Gastrocnemius medialis (tissue), 4 donors: ENCODE results near the gene KLRC3. TPM values are rescaled to one million over a fixed set of nuclear protein-coding genes. Genes with fewer than 3 reads are reported as not detected.
"Not testable (repeated sequence)": the region's sequence is repeated elsewhere in the genome, so short reads cannot be mapped to it uniquely, and the experiment has no call there.

Experiments used
- ATAC-seq, 2 donors: fragments of 150-250 bp; one replicate each; pipeline ENCODE4 v1.9.1; 2016
- DNase-seq, 2 donors: peaks; one replicate each; pipeline ENCODE4 v3.0.0-alpha.2; 2019
- H3K27ac ChIP-seq, 4 donors: fragments of 200-600 bp; sonication (generic); 1 replicate in 1 of 4; 2 replicates in 3 of 4; pipeline ENCODE4 v1.5.1; 2016 to 2018; ENCODE audit warnings: mild to moderate bottlenecking in 2 of 4, moderate library complexity in 1 of 4
- H3K27me3 ChIP-seq, 3 donors: fragments of 200-600 bp; sonication (generic) in 2 of 3; 1 replicate in 1 of 3; 2 replicates in 2 of 3; pipeline versions ENCODE4 v1.5.1 to v1.6.0; 2016 to 2019; ENCODE audit warnings: mild to moderate bottlenecking in 1 of 3, moderate library complexity in 1 of 3
- H3K36me3 ChIP-seq, 2 donors: fragments of 200-600 bp; sonication (generic) in 1 of 2; one replicate each; pipeline ENCODE4 v1.5.1; 2017 to 2018
- H3K4me1 ChIP-seq, 2 donors: fragments of 200-600 bp; sonication (generic) in 1 of 2; one replicate each; pipeline ENCODE4 v1.5.1; 2016 to 2017; ENCODE audit warnings: mild to moderate bottlenecking in 2 of 2
- H3K4me3 ChIP-seq, 4 donors: fragments of 200-600 bp; sonication (generic) in 3 of 4; 1 replicate in 1 of 4; 2 replicates in 3 of 4; pipeline ENCODE4 v1.5.1; 2016 to 2019; ENCODE audit warnings: mild to moderate bottlenecking in 2 of 4
- H3K9me3 ChIP-seq, 3 donors: fragments of 200-600 bp; sonication (generic) in 2 of 3; 1 replicate in 1 of 3; 2 replicates in 2 of 3; pipeline ENCODE4 v1.5.1; 2016 to 2019
- POLR2A ChIP-seq, 2 donors: fragments of 450-650 bp; IDR thresholded peaks; one replicate each; pipeline ENCODE4 v1.6.1; 2017; ENCODE audit warnings: antibody characterized with exemption in 2 of 2, mild to moderate bottlenecking in 2 of 2, moderate library complexity in 2 of 2
- in situ Hi-C, 4 donors: fragments of 200-750 bp; cut with MboI; loops; one replicate each; pipeline versions ENCODE4 v1.15.0 to v1.8.0; 2017; ENCODE audit warnings: low sequenced_read_pairs in 4 of 4
- intact Hi-C: fragments of 100-400 bp; cut with DNase I; formaldehyde crosslinking; loops from one replicate; pipeline ENCODE4 v1.15.1; 2023; ENCODE audit warnings: low total_unique reads
- total RNA-seq, 4 donors: library from RNA; depleted of rRNA; stranded (reverse); fragments of >200 nt; gene quantifications; one replicate each; pipeline versions ENCODE4 v1.1.0 to v1.2.3, GENCODE V29; 2016
- TF ChIP-seq, protein P1 (sequence below), 5 experiments: fragments of 450-650 bp in 3 of 5; fragments of 200-600 bp in 2 of 5; sonication (generic) in 2 of 5; IDR thresholded peaks in 4 of 5; conservative IDR thresholded peaks in 1 of 5; 1 replicate in 4 of 5; 2 replicates in 1 of 5; pipeline ENCODE4 v1.5.1; 2016 to 2019; ENCODE audit warnings: antibody characterized with exemption in 5 of 5, mild to moderate bottlenecking in 3 of 5, moderate library complexity in 3 of 5

KLRC3 gene
- total RNA-seq, 4 donors from 2014 or later, result not detected

DNA sequence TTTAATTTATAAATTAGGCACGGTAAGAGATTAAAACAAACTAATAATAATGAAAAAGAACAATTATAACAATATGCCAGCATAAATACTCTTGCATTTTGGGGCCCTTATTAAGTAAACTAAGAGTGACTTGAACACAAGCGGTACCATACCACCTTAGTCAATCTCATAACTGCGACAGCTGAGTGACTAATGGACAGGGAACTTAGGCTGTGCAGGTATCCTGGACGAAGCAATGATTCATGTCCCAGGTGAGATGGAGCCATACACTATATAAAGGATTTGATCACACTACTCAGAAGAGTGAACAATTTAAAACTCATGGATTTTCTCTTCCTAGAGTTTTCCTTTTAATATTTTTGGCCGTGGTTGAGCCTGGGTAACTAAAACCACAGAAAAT lies 15.1 kb downstream of the KLRC3 start:
- Histone ChIP-seq H3K27ac (no peak overlapping the region), H3K4me3 (no peak overlapping the region), H3K36me3 (no peaks in the 10 kb centered on the region), H3K4me1 (no peaks in the 10 kb centered on the region), H3K27me3 (no peaks in the 10 kb centered on the region), H3K9me3 (no peaks in the 10 kb centered on the region)
- in situ Hi-C loops (no loop called here), intact Hi-C loops (no loop called here)
- ATAC-seq (no peak), DNase-seq (no peak)
- TF ChIP-seq, protein P1, sequence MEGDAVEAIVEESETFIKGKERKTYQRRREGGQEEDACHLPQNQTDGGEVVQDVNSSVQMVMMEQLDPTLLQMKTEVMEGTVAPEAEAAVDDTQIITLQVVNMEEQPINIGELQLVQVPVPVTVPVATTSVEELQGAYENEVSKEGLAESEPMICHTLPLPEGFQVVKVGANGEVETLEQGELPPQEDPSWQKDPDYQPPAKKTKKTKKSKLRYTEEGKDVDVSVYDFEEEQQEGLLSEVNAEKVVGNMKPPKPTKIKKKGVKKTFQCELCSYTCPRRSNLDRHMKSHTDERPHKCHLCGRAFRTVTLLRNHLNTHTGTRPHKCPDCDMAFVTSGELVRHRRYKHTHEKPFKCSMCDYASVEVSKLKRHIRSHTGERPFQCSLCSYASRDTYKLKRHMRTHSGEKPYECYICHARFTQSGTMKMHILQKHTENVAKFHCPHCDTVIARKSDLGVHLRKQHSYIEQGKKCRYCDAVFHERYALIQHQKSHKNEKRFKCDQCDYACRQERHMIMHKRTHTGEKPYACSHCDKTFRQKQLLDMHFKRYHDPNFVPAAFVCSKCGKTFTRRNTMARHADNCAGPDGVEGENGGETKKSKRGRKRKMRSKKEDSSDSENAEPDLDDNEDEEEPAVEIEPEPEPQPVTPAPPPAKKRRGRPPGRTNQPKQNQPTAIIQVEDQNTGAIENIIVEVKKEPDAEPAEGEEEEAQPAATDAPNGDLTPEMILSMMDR (IDR thresholded peaks at IDR 0.05 in 4 of 5, conservative IDR thresholded peaks at IDR 0.05 in 1 of 5), result no peak
- TF ChIP-seq POLR2A (IDR thresholded peaks at IDR 0.05), result no peak

DNA sequence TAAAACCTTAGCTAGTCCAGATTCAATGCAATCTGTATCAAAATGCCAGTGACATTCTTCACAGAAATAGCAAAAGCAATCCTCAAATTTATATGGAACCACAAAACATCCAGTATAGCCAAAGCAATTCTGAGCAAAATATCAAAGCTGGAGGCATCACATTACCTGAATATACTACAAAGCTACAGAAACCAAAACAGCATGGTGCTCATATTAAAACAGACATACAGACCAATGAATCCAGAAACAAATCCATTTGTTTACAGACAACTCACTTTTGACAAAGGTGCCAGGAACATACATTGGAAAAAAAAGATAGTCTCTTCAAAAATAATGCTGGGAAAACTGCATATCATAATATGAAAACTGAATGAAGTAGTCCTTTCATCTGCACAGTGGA lies 15.6 kb downstream of the KLRC3 start:
- Histone ChIP-seq H3K27me3 (no peaks in the 10 kb centered on the region), H3K27ac (no peak overlapping the region), H3K4me1 (no peaks in the 10 kb centered on the region), H3K4me3 (no peak overlapping the region), H3K9me3 (no peaks in the 10 kb centered on the region), H3K36me3 (no peaks in the 10 kb centered on the region)
- intact Hi-C loops, result no loop called here
- ATAC-seq (no peak), DNase-seq (no peak)
- in situ Hi-C loops, result no loop called here
- no peak for TF ChIP-seq POLR2A (IDR thresholded peaks at IDR 0.05)
- TF ChIP-seq, protein P1 (IDR thresholded peaks at IDR 0.05 in 4 of 5, conservative IDR thresholded peaks at IDR 0.05 in 1 of 5), result no peak

DNA sequence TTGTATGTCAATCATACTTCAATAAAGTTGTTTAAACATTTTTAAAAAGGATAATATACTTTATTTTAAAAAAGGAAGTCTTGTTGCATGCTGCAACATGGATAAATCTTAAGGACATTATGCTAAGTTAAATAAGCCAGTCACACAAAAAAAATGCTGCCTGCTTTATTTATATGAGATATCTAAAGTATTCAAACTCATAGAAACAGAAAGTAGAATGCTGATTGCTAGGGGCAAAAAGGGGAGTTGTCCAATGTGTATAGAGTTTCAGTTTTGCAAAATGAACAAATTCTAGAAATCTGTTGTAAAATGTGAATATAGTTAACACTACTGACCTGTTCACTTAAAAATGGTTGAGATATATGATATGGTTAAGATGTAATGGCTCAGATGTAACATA lies 19.6 kb downstream of the KLRC3 start:
- intact Hi-C loops, result no loop called here
- no peaks in the 10 kb centered on the region for H3K9me3 ChIP-seq

DNA sequence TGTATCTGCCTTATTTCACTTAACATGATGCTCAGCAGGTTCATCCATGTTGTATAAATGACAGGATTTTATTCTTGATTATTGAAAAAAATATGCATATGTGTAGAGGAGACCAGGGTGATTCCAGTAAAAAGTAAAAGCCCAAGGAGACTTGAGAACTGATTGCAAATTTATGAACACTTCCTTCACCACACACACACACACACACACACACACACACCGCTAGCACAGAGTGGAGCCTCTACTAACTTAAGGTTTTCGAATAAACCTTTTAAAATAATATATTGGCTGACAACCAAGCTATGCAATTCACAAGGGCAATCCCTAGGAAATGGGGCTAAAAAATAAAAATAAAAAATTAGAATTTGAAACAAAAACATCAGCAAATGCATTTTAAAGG lies 22.2 kb downstream of the KLRC3 start:
- Histone ChIP-seq H3K27ac (no peak overlapping the region), H3K4me3 (no peak overlapping the region), H3K9me3 (no peaks in the 10 kb centered on the region), H3K27me3 (no peaks in the 10 kb centered on the region), H3K4me1 (no peaks in the 10 kb centered on the region), H3K36me3 (no peaks in the 10 kb centered on the region)
- no peak for ATAC-seq
- no peak for TF ChIP-seq POLR2A (IDR thresholded peaks at IDR 0.05)
- TF ChIP-seq, protein P1 (IDR thresholded peaks at IDR 0.05 in 4 of 5, conservative IDR thresholded peaks at IDR 0.05 in 1 of 5), result no peak
- in situ Hi-C loops, result no loop called here
- intact Hi-C loops, result no loop called here
- no peak for DNase-seq

More for the DNA sequence above, 19.6 kb downstream of the KLRC3 start:
- no peaks in the 10 kb centered on the region for H3K36me3 ChIP-seq
- DNase-seq (no peak), ATAC-seq (no peak)
- H3K4me1 ChIP-seq, result no peaks in the 10 kb centered on the region
- no peak for TF ChIP-seq POLR2A (IDR thresholded peaks at IDR 0.05)
- TF ChIP-seq, protein P1 (IDR thresholded peaks at IDR 0.05 in 4 of 5, conservative IDR thresholded peaks at IDR 0.05 in 1 of 5), result no peak
- H3K27me3 ChIP-seq, result no peaks in the 10 kb centered on the region
- H3K4me3 ChIP-seq, result no peak overlapping the region
- in situ Hi-C loops, result no loop called here
- no peak overlapping the region for H3K27ac ChIP-seq

DNA sequence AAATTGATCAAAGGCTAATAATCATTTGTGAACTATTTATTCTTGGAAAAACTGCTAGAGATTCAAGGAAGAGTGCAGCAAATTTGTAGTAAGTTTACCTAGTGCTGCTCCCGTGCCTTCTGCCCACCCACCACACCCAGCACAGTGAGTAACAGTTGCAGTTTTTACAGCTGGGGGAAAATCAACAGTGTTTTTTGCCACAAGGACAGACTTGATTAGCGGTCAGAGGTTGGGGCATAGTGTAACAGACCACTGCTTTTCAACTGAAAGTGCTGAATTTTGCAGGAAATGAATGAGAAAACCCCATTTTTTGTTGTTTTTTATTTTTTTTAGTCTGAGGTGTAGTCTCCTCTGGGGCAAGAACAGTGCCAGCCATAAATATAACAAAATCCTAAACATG lies 23.1 kb downstream of the KLRC3 start:
- Histone ChIP-seq H3K36me3 (no peaks in the 10 kb centered on the region), H3K4me3 (no peak overlapping the region), H3K27me3 (no peaks in the 10 kb centered on the region), H3K4me1 (peaks cover 0 to under 1% of the 10 kb centered on the region in 2 donors), H3K27ac (no peak overlapping the region), H3K9me3 (no peaks in the 10 kb centered on the region)
- ATAC-seq, result no peak
- in situ Hi-C loops (no loop called here), intact Hi-C loops (no loop called here)
- TF ChIP-seq, protein P1 (IDR thresholded peaks at IDR 0.05 in 4 of 5, conservative IDR thresholded peaks at IDR 0.05 in 1 of 5), result no peak
- no peak for TF ChIP-seq POLR2A (IDR thresholded peaks at IDR 0.05)
- no peak for DNase-seq

DNA sequence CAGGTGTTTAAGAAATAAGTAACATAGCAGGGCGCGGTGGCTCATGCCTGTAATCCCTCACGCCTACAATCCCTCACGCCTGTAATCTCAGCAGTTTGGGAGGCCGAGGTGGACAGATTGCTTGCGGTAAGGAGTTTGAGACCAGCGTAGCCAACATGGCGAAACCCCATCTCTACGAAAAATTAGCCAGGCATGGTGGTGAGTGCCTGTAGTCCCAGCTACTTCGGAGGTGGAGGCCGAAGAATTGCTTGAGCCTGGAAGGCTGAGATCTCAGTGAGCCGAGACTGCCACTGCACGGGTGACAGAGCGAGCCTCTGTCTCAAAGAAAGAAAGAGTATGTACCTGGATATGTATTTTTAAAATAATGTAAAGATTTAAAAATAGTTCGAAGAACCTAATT lies 24.2 kb downstream of the KLRC3 start:
- H3K4me1 ChIP-seq, DNase-seq, H3K27ac ChIP-seq, H3K4me3 ChIP-seq, H3K36me3 ChIP-seq, H3K27me3 ChIP-seq, in situ Hi-C loops, H3K9me3 ChIP-seq, ATAC-seq, intact Hi-C loops: not testable (repeated sequence)
